GM19438 (cell line): ENCODE data around the gene SLC25A15.
"Not testable (repeated sequence)": the region's sequence is repeated elsewhere in the genome, so short reads cannot be mapped to it uniquely, and the experiment has no call there.

Source experiments
- ATAC-seq: cut with Tn5 transposase; IDR thresholded peaks from one replicate; pipeline ENCODE4 v1.9.1; 2021; ENCODE audit warnings: low read depth; ENCODE audit not compliant: unreplicated experiment

The SLC25A15 gene

GRCh38 chr13:40812102-40812501 lies 22.7 kb downstream of the SLC25A15 start:
- ATAC-seq, result no peak

GRCh38 chr13:40812724-40813445 lies 23.5 kb downstream of the SLC25A15 start:
- no peak for ATAC-seq

GRCh38 chr13:40813667-40814454 lies 24.4 kb downstream of the SLC25A15 start:
- ATAC-seq, result peak; percentile 55

GRCh38 chr13:40814803-40815202 lies 25.4 kb downstream of the SLC25A15 start:
- no peak for ATAC-seq

GRCh38 chr13:40818926-40819325 lies 29.5 kb downstream of the SLC25A15 start:
- ATAC-seq, result no peak

- no peak for ATAC-seq
These were observed 30.4 kb downstream of the SLC25A15 start for GRCh38 chr13:40819797-40820315.

GRCh38 chr13:40839725-40840124 lies 50.3 kb downstream of the SLC25A15 start:
- not testable (repeated sequence) for ATAC-seq

GRCh38 chr13:40840955-40841354 lies 51.5 kb downstream of the SLC25A15 start:
- not testable (repeated sequence) for ATAC-seq
